ENCODE results near the gene MRGPRF. TPM values are rescaled to one million over a fixed set of nuclear protein-coding genes. Genes with fewer than 3 reads are reported as not detected.

The MRGPRF gene
- total and polyA plus RNA-seq, 2 of the 8 experiments (the other 6 are each of a cell fraction or from before 2014, with no cell fraction given): 7.5 to 11.0 TPM

DNA sequence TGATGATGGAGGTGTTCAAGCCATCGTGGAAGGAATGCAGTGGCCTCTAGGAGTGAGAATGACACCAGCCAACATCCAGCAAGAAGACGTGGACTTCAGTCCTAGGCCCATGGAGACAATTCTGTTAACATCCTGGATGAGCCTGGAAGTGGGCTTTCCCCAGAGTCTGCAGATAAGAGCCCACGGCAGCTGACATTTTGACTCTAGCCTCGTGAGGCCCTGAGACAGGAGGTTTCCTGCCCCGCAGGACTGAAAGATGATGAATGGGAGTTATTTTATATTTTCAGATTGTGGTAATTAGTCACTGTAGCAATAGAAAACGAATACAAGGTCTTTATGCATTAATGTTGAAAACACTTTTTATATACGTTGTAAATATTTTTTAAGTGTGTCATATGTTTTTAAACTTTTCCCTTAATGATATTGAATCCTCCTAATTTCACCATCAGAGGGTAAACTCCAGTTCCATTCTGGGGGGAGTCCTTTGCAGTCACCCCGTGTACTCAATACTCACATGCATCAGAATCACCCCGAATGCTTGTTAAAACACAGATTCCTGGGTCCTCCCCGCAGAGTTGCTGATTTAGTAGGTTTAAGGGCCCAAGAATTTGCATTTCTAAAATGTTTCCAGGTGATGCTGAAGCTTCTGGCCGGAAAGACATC is 35.1 kb upstream of the MRGPRF start:
- Histone ChIP-seq H2BK15ac (ENCODE audit: low read length) (no peak overlapping the region), H3K18ac (ENCODE audit: extremely low read depth, low read length) (no peak overlapping the region), H2BK5ac (ENCODE audit: low read depth, low read length) (peak overlapping the region; percentile 26; the same call in 1 of the 2 replicates), H4K5ac (ENCODE audit: insufficient read length, low read depth, low read length) (peak overlapping the region; percentile 30), H3K4me1 (replicated peaks in 1 of 4; ENCODE audit: control insufficient read depth in 3 of 4, insufficient read depth in 4 of 4, low read length in 3 of 4) (peaks cover 0 to 15% (median 3%) of the 10 kb centered on the region in 4 experiments; a peak in 4 of 7 replicates), H3K56ac (replicated peaks; ENCODE audit: insufficient read length, low read depth, low read length) (no peak overlapping the region), H2AK5ac (ENCODE audit: low read depth, low read length) (no peak overlapping the region), H3K4me3 (ENCODE audit: extremely low read depth in 1 of 4, insufficient read depth in 2 of 4, low read depth in 3 of 4, low read length in 4 of 4) (peak overlapping the region in 2 of 4 experiments; percentile 85 to 89; a peak in 3 of 8 replicates), H3K14ac (ENCODE audit: insufficient read length) (no peak overlapping the region), H3K23ac (ENCODE audit: insufficient read length) (no peak overlapping the region), H3K9me3 (ENCODE audit: insufficient read depth in 2 of 2, low read depth in 1 of 2, low read length in 1 of 2) (no peaks in the 10 kb centered on the region), H2BK12ac (ENCODE audit: low read depth, low read length) (peak overlapping the region; percentile 64), H3K4ac (replicated peaks; ENCODE audit: insufficient read length, low read depth, low read length) (no peak overlapping the region), H2BK120ac (replicated peaks; ENCODE audit: low read depth, low read length) (no peak overlapping the region), H3K79me1 (ENCODE audit: low read depth, low read length) (peaks cover 10% of the 10 kb centered on the region), H3K4me2 (ENCODE audit: insufficient read depth in 1 of 2, low read depth in 2 of 2, low read length in 2 of 2) (peak overlapping the region; percentile 55 to 79), H3K23me2 (ENCODE audit: low read depth, low read length) (no peaks in the 10 kb centered on the region; the same call in 1 of the 2 replicates), H3K79me2 (ENCODE audit: control insufficient read depth in 1 of 2, insufficient read depth in 2 of 2, low read length in 2 of 2) (peaks cover 7 to 38% of the 10 kb centered on the region in 2 experiments; a peak in 3 of 4 replicates), H4K91ac (replicated peaks; ENCODE audit: insufficient read length, low read length) (peak overlapping the region; percentile 61), H4K20me1 (replicated peaks in 1 of 2; ENCODE audit: control insufficient read depth in 1 of 2, insufficient read depth in 2 of 2, low read length in 2 of 2) (peaks cover 6% of the 10 kb centered on the region in 2 experiments), H3K27ac (ENCODE audit: low read depth, low read length) (no peak overlapping the region), H2BK20ac (ENCODE audit: low read length) (no peak overlapping the region; the same call in 1 of the 2 replicates), H3K36me3 (ENCODE audit: control insufficient read depth in 2 of 4, insufficient read depth in 4 of 4, low read length in 3 of 4) (no peaks in the 10 kb centered on the region), H3K27me3 (replicated peaks in 1 of 4; ENCODE audit: control insufficient read depth in 3 of 4, extremely low read depth in 1 of 4, insufficient read depth in 3 of 4, low read length in 3 of 4) (peaks cover 0 to 3% (median 0%) of the 10 kb centered on the region in 4 experiments; a peak in 1 of 7 replicates), H3K9ac (replicated peaks in 1 of 4; ENCODE audit: extremely low read depth in 1 of 4, low read depth in 3 of 4, low read length in 3 of 4) (no peak overlapping the region), H2AFZ (ENCODE audit: low read length) (peak overlapping the region; percentile 95), H4K8ac (ENCODE audit: extremely low read depth, insufficient read depth, low read length) (no peak overlapping the region; the same call in 1 of the 2 replicates)
- ChIA-PET CTCF (ENCODE audit: partially characterized antibody) (interaction anchor here (0.9 to 1.0 kb wide), 2 partner anchors 16 to 36 kb away, joined by 3 read pairs; no protein-coding TSS in a partner anchor), POLR2A (ENCODE audit: partially characterized antibody) (interaction anchor here (0.7 to 2.2 kb wide), 10 partner anchors 10 to 47 kb away, joined by 3 to 6 read pairs (median 4); partner anchors contain the start of gene MRGPRF)
- DNase-seq (ENCODE audit: low read depth in 1 of 2, low spot score in 2 of 2): no peak
- FAIRE-seq: no peak
- 49% methylated on average over 11 of the region's 11 CpGs; no CpG with 5 or more reads in 1 of the 2 experiments for WGBS, 2 experiments (ENCODE audit: extremely low coverage in 1 of 2, insufficient coverage in 1 of 2, insufficient read length in 1 of 2, insufficient replicate concordance in 2 of 2, low coverage in 1 of 2, low lambda C conversion rate in 2 of 2, missing lambda C conversion rate in 1 of 2)
- TF ChIP-seq ZNF274 (IDR thresholded peaks at IDR 0.05; ENCODE audit: borderline replicate concordance, extremely low read depth, low read length) (no peak), RBBP5 (IDR thresholded peaks at IDR 0.05; ENCODE audit: borderline replicate concordance, low read depth, low read length) (no peak), SIN3A (conservative IDR thresholded peaks at IDR 0.05 in 1 of 2, IDR thresholded peaks at IDR 0.05 in 1 of 2; ENCODE audit: low read depth in 1 of 2, low read length in 2 of 2) (no peak), RXRA (IDR thresholded peaks at IDR 0.05; ENCODE audit: insufficient read depth, low read depth, low read length) (no peak), GABPA (IDR thresholded peaks at IDR 0.05; ENCODE audit: borderline replicate concordance, insufficient read depth, low read length) (no peak), NRF1 (IDR thresholded peaks at IDR 0.05; ENCODE audit: low read depth, low read length) (no peak), FOSL1 (IDR thresholded peaks at IDR 0.05; ENCODE audit: insufficient read depth, low read depth, low read length) (no peak), POU5F1 (IDR thresholded peaks at IDR 0.05; ENCODE audit: low read depth, low read length) (no peak)

All from H1 (cell line).